HEK293T (cell line): Measurements from ENCODE around the gene CT45A8.

Experiments
- ARNT ChIP-seq: fragments of 450-650 bp; IDR thresholded peaks from 2 replicates; pipeline ENCODE4 v1.6.1; 2017; ENCODE audit warnings: mild to moderate bottlenecking
- BHLHE40 ChIP-seq: fragments of 450-650 bp; IDR thresholded peaks from 2 replicates; pipeline ENCODE4 v1.6.1; 2016; ENCODE audit warnings: mild to moderate bottlenecking, moderate library complexity, borderline replicate concordance
- CTBP1 ChIP-seq: fragments of 450-650 bp; IDR thresholded peaks from 2 replicates; pipeline ENCODE4 v1.6.1; 2016; ENCODE audit warnings: borderline replicate concordance
- ELF4 ChIP-seq: fragments of 450-650 bp; IDR thresholded peaks from 2 replicates; pipeline ENCODE4 v1.6.1; 2017; ENCODE audit warnings: antibody characterized with exemption
- FOXA1 ChIP-seq: fragments of 450-650 bp; IDR thresholded peaks from 2 replicates; pipeline ENCODE4 v1.6.1; 2016; ENCODE audit warnings: mild to moderate bottlenecking
- FOXK2 ChIP-seq: fragments of 450-650 bp; IDR thresholded peaks from 2 replicates; pipeline ENCODE4 v1.6.1; 2016; ENCODE audit warnings: mild to moderate bottlenecking
- FOXM1 ChIP-seq: fragments of 450-650 bp; IDR thresholded peaks from 2 replicates; pipeline ENCODE4 v1.6.1; 2017; ENCODE audit warnings: mild to moderate bottlenecking, borderline replicate concordance
- HDGF ChIP-seq: fragments of 450-650 bp; IDR thresholded peaks from 2 replicates; pipeline ENCODE4 v1.6.1; 2017; ENCODE audit warnings: antibody characterized with exemption, borderline replicate concordance
- LEF1 ChIP-seq: fragments of 450-650 bp; IDR thresholded peaks from 2 replicates; pipeline ENCODE4 v1.6.1; 2017; ENCODE audit warnings: mild to moderate bottlenecking, borderline replicate concordance
- SP1 ChIP-seq: fragments of 450-650 bp; IDR thresholded peaks from 2 replicates; pipeline ENCODE4 v1.6.1; 2017
- SUZ12 ChIP-seq: fragments of 450-650 bp; IDR thresholded peaks from 2 replicates; pipeline ENCODE4 v1.6.1; 2016; ENCODE audit warnings: mild to moderate bottlenecking

- TF ChIP-seq ELF4 (no peak), FOXA1 (no peak), HDGF (no peak), BHLHE40 (no peak), FOXM1 (no peak), SP1 (no peak), SUZ12 (no peak), CTBP1 (no peak), FOXK2 (no peak), ARNT (no peak), LEF1 (no peak)
These were observed 38.4 kb upstream of the CT45A8 start for GRCh38 chrX:135892781-135893180.
